ENCODE results near the gene BSCL2.
A peak's percentile ranks its signal among the peaks of the same experiment; 100 is the strongest.
"Not testable (repeated sequence)": the region's sequence is repeated elsewhere in the genome, so short reads cannot be mapped to it uniquely, and the experiment has no call there.

Gene BSCL2

GRCh38 chr11:62682518-62682917 lies 24.7 kb downstream of the BSCL2 start:
- DNase-seq, result no peak

- peak; percentile 88 for DNase-seq
Measured at GRCh38 chr11:62680825-62681240, 26.4 kb downstream of the BSCL2 start.

GRCh38 chr11:62678770-62679696 lies 28.2 kb downstream of the BSCL2 start, which contains the start of gene UBXN1:
Gene UBXN1, minus strand, starts transcription at chr11:62679073. Its CDS starts 150 bp downstream, at chr11:62678923.
- peak; percentile 95 for DNase-seq

- no peak for DNase-seq
Measured at GRCh38 chr11:62678433-62678769, 28.8 kb downstream of the BSCL2 start.

GRCh38 chr11:62677714-62678113 lies 29.5 kb downstream of the BSCL2 start:
- DNase-seq, result no peak

GRCh38 chr11:62677156-62677555 lies 30.1 kb downstream of the BSCL2 start:
- DNase-seq, result no peak

- no peak for DNase-seq
Measured at GRCh38 chr11:62676698-62677097, 30.5 kb downstream of the BSCL2 start.

- not testable (repeated sequence) for DNase-seq
Measured at GRCh38 chr11:62675415-62675814, 31.8 kb downstream of the BSCL2 start.

- no peak for DNase-seq
Measured at GRCh38 chr11:62673196-62673525, 34.1 kb downstream of the BSCL2 start.

- peak; percentile 97 for DNase-seq
Measured at GRCh38 chr11:62671608-62672389, 35.4 kb downstream of the BSCL2 start, which contains the start of the genes LBHD1 and UQCC3. Gene LBHD1, minus strand, starts transcription at chr11:62672267. Its CDS starts 2,236 bp downstream, at chr11:62670031. Gene UQCC3, plus strand, starts transcription at chr11:62671673. Its CDS starts 73 bp downstream, at chr11:62671746.

GRCh38 chr11:62671236-62671607 lies 36.0 kb downstream of the BSCL2 start:
- DNase-seq, result peak; percentile 85

GRCh38 chr11:62669420-62670161 lies 37.6 kb downstream of the BSCL2 start:
- peak; percentile 61 for DNase-seq

- DNase-seq, result no peak
Measured at GRCh38 chr11:62667460-62667859, 39.8 kb downstream of the BSCL2 start.

GRCh38 chr11:62666259-62666926 lies 40.8 kb downstream of the BSCL2 start:
- no peak for DNase-seq

GRCh38 chr11:62665599-62666258 lies 41.5 kb downstream of the BSCL2 start:
- DNase-seq, result peak; percentile 74

- DNase-seq, result peak; percentile 96
Measured at GRCh38 chr11:62665075-62665598, 42.1 kb downstream of the BSCL2 start, which contains the start of the genes C11orf98 and CSKMT. Gene C11orf98, minus strand, starts transcription at chr11:62665210. Its CDS starts 41 bp downstream, at chr11:62665169. Gene CSKMT, plus strand, starts transcription at chr11:62665312. Its CDS starts 568 bp downstream, at chr11:62665880.

GRCh38 chr11:62664405-62665074 lies 42.7 kb downstream of the BSCL2 start:
- peak; percentile 86 for DNase-seq

GRCh38 chr11:62656796-62657429 lies 50.3 kb downstream of the BSCL2 start:
- DNase-seq, result no peak

- DNase-seq, result no peak
Measured at GRCh38 chr11:62654297-62654696, 52.9 kb downstream of the BSCL2 start.
